Right atrium auricular region (tissue), 2 donors: Measurements from ENCODE around the gene NHERF2. TPM values are rescaled to one million over a fixed set of nuclear protein-coding genes. Genes with fewer than 3 reads are reported as not detected.

Source experiments
- DNase-seq: peaks from one replicate; pipeline ENCODE4 v3.0.0-alpha.2; 2019; ENCODE audit warnings: low spot score
- H3K27ac ChIP-seq, 2 donors: fragments of 200-600 bp; sonication (generic); 1 replicate in 1 of 2; 2 replicates in 1 of 2; pipeline ENCODE4 v1.5.1; 2016 to 2019
- H3K27me3 ChIP-seq, 2 donors: fragments of 200-600 bp; sonication (generic); one replicate each; pipeline versions ENCODE4 v1.5.1 to v1.6.0; 2017 to 2019
- H3K36me3 ChIP-seq: fragments of 200-600 bp; sonication (generic); one replicate; pipeline ENCODE4 v1.5.1; 2016
- H3K4me1 ChIP-seq, 2 donors: fragments of 200-600 bp; sonication (generic); one replicate each; pipeline versions ENCODE4 v1.5.1 to v1.6.0; 2017 to 2019
- H3K4me3 ChIP-seq, 2 donors: fragments of 200-600 bp; sonication (generic); 1 replicate in 1 of 2; 2 replicates in 1 of 2; pipeline ENCODE4 v1.5.1; 2017 to 2019; ENCODE audit warnings: mild to moderate bottlenecking in 1 of 2, moderate library complexity in 1 of 2
- H3K9me3 ChIP-seq, 2 donors: fragments of 200-600 bp; sonication (generic); one replicate each; pipeline ENCODE4 v1.5.1; 2019
- total RNA-seq, 2 donors: library from RNA; depleted of rRNA; stranded (reverse); fragments of >200 nt; gene quantifications; one replicate each; pipeline ENCODE4 v1.1.0, GENCODE V29; 2016
- TF ChIP-seq, protein P1 (sequence below), 2 donors: fragments of 200-600 bp; sonication (generic); IDR thresholded peaks; one replicate each; pipeline ENCODE4 v1.5.1; 2019; ENCODE audit warnings: antibody characterized with exemption in 2 of 2

Gene NHERF2
- total RNA-seq, 2 donors from 2014 or later: 187 to 213 TPM

DNA sequence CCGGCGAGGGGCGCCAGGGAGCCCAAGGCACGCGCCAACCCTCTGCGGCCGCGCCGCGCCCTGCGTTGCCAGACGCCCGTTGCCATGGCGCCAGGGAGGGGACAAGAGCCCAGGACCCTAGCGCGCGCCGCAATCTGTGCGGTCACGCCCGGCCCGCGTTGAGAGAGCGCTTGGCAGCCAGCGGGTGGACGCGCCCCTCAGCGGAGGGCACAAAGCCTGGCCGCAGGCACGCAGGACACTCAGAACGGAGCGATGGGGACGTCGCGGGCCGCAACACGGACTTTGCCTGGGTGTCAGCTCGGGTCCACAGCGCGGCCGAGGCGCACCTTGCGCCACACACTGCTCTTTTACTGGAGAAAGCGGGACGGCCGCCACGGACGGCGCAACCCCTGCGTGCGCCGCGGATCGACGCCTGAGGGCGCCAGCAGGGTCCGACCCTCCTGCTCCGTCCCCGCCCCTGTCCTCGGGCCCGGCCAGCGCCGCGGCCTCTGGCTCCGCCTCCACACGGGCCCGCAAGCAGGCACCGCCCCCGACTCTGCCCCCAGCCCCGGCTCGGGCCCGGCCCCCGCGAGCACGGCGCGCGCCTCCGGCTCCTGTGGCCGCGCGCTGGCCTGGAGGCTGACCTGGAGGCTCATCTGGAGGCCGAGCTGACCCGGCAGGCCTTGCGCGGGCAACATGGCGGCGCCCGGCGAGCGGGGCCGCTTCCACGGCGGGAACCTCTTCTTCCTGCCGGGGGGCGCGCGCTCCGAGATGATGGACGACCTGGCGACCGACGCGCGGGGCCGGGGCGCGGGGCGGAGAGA, 43.0 kb upstream of the NHERF2 start, which contains the start of gene GFER:
TSS of gene GFER (plus strand) at position 650 of the 803 bp plus-strand sequence. CDS start at position 676, 26 bp downstream.
- peaks cover 0 to 42% of the 10 kb centered on the region in 2 donors for H3K4me1 ChIP-seq
- peak; percentile 85 for DNase-seq
- H3K27me3 ChIP-seq: peaks cover 8 to 9% of the 10 kb centered on the region in 2 donors
- H3K36me3 ChIP-seq: peaks cover 12% of the 10 kb centered on the region
- TF ChIP-seq, protein P1, sequence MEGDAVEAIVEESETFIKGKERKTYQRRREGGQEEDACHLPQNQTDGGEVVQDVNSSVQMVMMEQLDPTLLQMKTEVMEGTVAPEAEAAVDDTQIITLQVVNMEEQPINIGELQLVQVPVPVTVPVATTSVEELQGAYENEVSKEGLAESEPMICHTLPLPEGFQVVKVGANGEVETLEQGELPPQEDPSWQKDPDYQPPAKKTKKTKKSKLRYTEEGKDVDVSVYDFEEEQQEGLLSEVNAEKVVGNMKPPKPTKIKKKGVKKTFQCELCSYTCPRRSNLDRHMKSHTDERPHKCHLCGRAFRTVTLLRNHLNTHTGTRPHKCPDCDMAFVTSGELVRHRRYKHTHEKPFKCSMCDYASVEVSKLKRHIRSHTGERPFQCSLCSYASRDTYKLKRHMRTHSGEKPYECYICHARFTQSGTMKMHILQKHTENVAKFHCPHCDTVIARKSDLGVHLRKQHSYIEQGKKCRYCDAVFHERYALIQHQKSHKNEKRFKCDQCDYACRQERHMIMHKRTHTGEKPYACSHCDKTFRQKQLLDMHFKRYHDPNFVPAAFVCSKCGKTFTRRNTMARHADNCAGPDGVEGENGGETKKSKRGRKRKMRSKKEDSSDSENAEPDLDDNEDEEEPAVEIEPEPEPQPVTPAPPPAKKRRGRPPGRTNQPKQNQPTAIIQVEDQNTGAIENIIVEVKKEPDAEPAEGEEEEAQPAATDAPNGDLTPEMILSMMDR (IDR thresholded peaks at IDR 0.05): peak in 1 of 2 donors; percentile 58
- H3K4me3 ChIP-seq: peak within 1 kb of the TSS; percentile 96
- H3K9me3 ChIP-seq: no peaks in the 10 kb centered on the region
- H3K27ac ChIP-seq: peak within 1 kb of the TSS; percentile 66 to 80

DNA sequence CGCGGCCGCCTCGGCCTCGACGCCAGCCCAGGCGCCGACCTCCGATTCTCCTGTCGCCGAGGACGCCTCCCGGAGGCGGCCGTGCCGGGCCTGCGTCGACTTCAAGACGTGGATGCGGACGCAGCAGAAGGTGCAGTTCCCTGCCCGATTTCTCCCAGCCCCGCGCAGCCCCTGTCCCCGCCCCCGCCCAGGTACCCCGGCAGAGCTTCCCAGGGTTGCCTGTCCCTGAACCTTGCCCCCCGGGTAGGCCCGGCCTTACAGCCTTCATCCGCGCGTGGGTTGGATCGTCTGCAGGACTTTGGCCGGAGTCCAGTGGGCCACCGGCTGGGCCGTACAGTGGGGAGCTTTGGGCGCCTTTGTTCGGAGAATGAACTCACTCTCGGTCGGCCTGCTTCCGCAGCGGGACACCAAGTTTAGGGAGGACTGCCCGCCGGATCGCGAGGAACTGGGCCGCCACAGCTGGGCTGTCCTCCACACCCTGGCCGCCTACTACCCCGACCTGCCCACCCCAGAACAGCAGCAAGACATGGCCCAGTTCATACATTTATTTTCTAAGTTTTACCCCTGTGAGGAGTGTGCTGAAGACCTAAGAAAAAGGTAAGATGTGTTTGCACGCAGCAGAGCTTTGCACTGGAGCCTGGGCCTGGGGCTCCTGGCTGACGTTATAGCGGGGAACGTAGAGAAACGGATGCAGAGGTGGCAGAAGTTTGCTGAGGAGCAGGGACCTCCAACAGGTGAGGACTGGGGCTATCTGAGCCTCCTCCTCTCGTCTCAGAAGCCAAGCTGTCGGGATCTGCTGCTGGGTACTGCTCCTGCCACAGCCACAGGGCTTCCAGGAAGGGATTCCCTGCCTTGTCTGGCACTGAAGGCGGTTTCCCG, 42.1 kb upstream of the NHERF2 start:
- peak overlapping the region; percentile 66 to 80 for H3K27ac ChIP-seq

DNA sequence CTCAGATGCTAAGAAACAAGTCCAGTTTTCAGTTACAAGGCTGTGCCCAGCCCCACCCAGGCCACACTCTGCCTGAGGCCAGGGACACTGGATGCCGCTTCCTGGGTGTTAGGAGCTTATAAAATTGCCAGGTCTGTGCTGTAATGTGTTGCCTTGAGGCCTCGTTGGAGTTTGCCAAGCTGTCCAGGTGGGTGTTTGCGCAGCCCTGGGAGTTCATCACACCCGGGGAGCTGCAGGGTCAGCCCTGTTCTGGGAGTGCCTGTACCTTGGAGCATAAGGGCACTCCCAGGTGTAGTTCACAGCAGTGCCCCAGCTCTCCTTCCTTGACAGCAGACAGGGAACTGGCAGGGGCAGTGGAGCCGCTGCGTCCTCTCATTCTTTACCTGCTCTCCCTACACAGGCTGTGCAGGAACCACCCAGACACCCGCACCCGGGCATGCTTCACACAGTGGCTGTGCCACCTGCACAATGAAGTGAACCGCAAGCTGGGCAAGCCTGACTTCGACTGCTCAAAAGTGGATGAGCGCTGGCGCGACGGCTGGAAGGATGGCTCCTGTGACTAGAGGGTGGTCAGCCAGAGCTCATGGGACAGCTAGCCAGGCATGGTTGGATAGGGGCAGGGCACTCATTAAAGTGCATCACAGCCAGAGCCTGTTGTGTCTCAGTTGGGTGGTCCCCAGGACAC, 41.1 kb upstream of the NHERF2 start:
- H3K36me3 ChIP-seq: peaks cover 12% of the 10 kb centered on the region
- peaks cover 0 to 37% of the 10 kb centered on the region in 2 donors for H3K4me1 ChIP-seq
- no peak overlapping the region for H3K27ac ChIP-seq
- H3K9me3 ChIP-seq: no peaks in the 10 kb centered on the region
- TF ChIP-seq, protein P1 (IDR thresholded peaks at IDR 0.05): no peak
- DNase-seq: no peak
- H3K4me3 ChIP-seq: no peak overlapping the region
- H3K27me3 ChIP-seq: peaks cover 14 to 17% of the 10 kb centered on the region in 2 donors

More for the DNA sequence above, 42.1 kb upstream of the NHERF2 start:
- Histone ChIP-seq H3K36me3 (peaks cover 12% of the 10 kb centered on the region), H3K9me3 (no peaks in the 10 kb centered on the region), H3K4me1 (peaks cover 0 to 39% of the 10 kb centered on the region in 2 donors), H3K27me3 (peaks cover 10% of the 10 kb centered on the region in 2 donors), H3K4me3 (peak overlapping the region; percentile 96)
- TF ChIP-seq, protein P1 (IDR thresholded peaks at IDR 0.05): no peak
- DNase-seq: no peak

DNA sequence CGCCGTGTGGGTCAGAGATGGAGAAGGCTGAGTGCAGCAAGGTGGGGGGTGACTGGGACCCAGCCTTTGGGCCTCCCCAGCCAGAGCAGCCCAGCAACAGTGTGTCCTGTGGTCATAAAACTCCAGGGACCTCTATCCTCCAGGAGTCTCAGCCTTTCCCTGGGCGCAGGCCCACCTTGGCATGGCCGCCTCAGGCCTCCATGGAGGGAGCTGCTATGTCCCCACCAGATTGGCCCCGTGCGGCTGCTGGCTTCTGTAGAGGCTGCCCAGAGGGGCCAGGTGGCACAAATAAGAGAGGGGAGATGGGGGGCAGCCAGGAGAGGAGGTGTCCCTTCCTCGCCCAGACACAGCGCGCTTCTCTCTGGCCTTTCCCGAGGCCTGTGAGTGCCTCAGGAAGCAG, 39.5 kb upstream of the NHERF2 start:
- no peak for DNase-seq
- TF ChIP-seq, protein P1 (IDR thresholded peaks at IDR 0.05): no peak
- Histone ChIP-seq H3K9me3 (no peaks in the 10 kb centered on the region), H3K4me3 (no peak overlapping the region), H3K36me3 (peaks cover 12% of the 10 kb centered on the region), H3K27ac (no peak overlapping the region), H3K27me3 (peaks cover 16 to 26% of the 10 kb centered on the region in 2 donors), H3K4me1 (peaks cover 0 to 50% of the 10 kb centered on the region in 2 donors)
